Choroid plexus epithelial cell (primary cell): ENCODE data around the gene TIMM13.
"Not testable (repeated sequence)": the region's sequence is repeated elsewhere in the genome, so short reads cannot be mapped to it uniquely, and the experiment has no call there.

Experiments
- DNase-seq: peaks from one replicate; pipeline ENCODE4 v3.0.0-alpha.2; 2010; ENCODE audit warnings: low read depth
- H3K4me3 ChIP-seq: 2 replicates; pipeline ENCODE4 v1.5.1; 2011; ENCODE audit warnings: low read depth, mild to moderate bottlenecking, control low read depth, low read length, moderate library complexity
- CTCF ChIP-seq: conservative IDR thresholded peaks from 2 replicates; pipeline ENCODE4 v1.5.1; 2011; ENCODE audit warnings: low read depth, mild to moderate bottlenecking, control low read depth, inconsistent platforms, low read length, moderate library complexity

TIMM13 gene

GRCh38 chr19:2423915-2424685 lies 3.3 kb downstream of the TIMM13 start:
- no peak overlapping the region for H3K4me3 ChIP-seq
- TF ChIP-seq CTCF: no peak
- no peak for DNase-seq

DNA sequence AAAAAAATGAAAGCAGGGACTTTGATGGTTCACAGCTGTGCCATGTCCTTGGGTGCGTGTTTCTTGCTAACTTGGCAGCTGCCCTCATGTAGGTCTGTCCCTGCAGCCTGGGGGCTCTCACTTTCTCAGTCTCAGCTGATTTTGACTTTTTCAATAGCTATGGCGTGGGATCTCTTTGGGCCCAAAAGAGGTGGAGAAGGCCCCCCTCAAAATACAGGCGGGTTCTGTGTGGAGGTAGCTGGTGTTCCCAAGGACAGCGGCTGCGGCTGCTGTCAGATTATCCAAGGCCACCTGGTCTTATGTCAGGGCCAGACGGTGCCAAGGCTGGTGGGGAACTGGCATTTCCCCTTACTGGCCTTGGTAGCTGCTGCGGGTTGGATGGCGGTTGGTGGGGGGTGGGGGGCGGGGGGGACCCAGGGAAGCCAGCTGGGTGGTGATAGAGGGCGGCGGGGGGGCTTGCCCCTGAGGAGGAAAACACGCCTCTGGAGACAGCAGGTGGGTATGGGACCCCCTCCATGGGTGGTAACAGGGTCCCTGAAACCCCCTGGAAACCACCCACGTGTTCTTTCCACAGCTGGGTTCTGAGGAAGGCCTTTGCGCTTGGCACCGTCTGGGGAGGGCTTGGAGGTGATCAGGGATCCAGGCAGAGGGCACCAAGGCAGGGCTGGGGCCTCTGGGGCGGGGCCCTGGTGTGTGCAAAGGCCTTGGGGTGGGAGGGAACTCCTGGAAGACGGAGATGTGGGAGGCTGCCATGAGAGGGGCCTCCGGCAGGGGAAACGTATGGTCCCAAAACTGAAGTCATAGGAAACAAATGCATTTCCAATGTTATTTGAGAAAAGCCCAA lies 4.1 kb downstream of the TIMM13 start:
- no peak for DNase-seq
- H3K4me3 ChIP-seq: no peak overlapping the region
- TF ChIP-seq CTCF: no peak

- no peak for DNase-seq
- H3K4me3 ChIP-seq: no peak overlapping the region
- no peak for TF ChIP-seq CTCF
Measured at GRCh38 chr19:2421581-2422306, 5.6 kb downstream of the TIMM13 start.

- H3K4me3 ChIP-seq: no peak overlapping the region
- no peak for DNase-seq
- TF ChIP-seq CTCF: no peak
Measured at GRCh38 chr19:2420490-2420889, 6.9 kb downstream of the TIMM13 start.

DNA sequence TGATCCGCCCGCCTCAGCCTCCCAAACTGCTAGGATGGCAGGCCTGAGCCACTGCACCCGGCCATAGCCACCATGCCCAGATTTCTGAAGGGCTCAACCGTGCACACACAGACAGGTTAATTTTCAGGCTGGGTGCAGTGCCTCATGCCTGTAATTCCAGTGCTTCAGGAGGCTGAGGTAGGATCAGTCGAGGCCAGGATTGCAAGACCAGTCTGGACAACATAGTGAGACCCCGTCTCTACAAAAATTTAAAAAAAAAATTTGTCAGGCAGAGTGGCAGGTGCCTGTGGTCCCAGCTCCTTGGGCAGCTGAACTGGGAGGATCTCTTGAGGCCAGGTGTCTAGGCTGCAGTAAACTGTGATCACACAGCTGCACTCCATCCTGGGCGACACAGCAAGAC lies 7.6 kb downstream of the TIMM13 start:
- no peak for DNase-seq
- no peak overlapping the region for H3K4me3 ChIP-seq
- no peak for TF ChIP-seq CTCF

- no peak overlapping the region for H3K4me3 ChIP-seq
- no peak for DNase-seq
- no peak for TF ChIP-seq CTCF
Measured at GRCh38 chr19:2417881-2418406, 9.4 kb downstream of the TIMM13 start.

DNA sequence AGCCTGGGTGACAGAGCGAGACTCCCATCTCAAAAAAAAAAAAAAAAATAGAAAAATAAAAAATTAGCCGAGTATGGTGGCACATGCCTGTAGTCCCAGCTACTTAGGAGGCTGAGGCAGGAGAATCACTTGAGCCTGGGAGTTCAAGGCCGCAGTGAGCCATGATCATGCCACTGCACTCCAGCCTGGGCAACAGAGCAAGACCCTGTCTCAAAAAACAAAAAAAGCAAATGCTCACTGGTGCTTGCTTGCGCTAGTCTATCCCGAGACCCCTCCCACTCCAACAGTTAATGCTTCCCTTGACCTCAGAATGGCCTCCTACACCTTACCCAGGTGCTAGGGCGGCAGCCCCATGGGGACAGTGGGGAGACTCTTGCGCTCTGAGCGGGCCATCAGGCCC lies 9.9 kb downstream of the TIMM13 start:
- not testable (repeated sequence) for DNase-seq, H3K4me3 ChIP-seq
